ENCODE data around the gene VKORC1.

The VKORC1 gene

DNA sequence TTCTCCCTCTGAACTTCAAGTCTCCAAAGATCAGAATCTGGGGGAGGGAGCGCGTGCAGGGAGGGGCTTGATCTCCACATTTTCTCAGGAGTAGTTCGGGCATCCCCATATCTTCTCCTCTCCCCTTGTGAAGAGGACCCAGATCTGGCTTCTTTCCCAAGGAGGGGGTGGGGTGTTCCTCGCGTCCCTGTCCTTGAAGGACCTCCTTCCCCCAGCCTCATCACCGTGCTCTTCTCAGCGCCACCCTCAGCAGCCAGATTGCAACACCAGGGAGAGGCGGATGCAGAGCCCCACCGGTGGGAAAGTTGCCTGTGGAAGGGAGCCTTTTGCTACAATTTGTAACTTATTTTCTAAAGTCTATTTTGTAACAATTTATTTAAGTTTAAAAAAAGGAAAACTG is 11.5 kb downstream of the VKORC1 start:
- H3K27ac ChIP-seq: no peak overlapping the region
- H3K4me3 ChIP-seq (ENCODE audit: low read depth, low read length): no peak overlapping the region
- TF ChIP-seq, protein P1, sequence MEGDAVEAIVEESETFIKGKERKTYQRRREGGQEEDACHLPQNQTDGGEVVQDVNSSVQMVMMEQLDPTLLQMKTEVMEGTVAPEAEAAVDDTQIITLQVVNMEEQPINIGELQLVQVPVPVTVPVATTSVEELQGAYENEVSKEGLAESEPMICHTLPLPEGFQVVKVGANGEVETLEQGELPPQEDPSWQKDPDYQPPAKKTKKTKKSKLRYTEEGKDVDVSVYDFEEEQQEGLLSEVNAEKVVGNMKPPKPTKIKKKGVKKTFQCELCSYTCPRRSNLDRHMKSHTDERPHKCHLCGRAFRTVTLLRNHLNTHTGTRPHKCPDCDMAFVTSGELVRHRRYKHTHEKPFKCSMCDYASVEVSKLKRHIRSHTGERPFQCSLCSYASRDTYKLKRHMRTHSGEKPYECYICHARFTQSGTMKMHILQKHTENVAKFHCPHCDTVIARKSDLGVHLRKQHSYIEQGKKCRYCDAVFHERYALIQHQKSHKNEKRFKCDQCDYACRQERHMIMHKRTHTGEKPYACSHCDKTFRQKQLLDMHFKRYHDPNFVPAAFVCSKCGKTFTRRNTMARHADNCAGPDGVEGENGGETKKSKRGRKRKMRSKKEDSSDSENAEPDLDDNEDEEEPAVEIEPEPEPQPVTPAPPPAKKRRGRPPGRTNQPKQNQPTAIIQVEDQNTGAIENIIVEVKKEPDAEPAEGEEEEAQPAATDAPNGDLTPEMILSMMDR (IDR thresholded peaks at IDR 0.05; ENCODE audit: low read depth, low read length, missing control alignments): no peak
- peaks cover 21% of the 10 kb centered on the region for H3K36me3 ChIP-seq (replicated peaks)
- no peak for DNase-seq
- in situ Hi-C loops (cut with HindIII; ENCODE audit: low pct_ligation_motif_present, low sequenced_read_pairs): no loop called here
- H3K27me3 ChIP-seq (replicated peaks): no peaks in the 10 kb centered on the region

DNA sequence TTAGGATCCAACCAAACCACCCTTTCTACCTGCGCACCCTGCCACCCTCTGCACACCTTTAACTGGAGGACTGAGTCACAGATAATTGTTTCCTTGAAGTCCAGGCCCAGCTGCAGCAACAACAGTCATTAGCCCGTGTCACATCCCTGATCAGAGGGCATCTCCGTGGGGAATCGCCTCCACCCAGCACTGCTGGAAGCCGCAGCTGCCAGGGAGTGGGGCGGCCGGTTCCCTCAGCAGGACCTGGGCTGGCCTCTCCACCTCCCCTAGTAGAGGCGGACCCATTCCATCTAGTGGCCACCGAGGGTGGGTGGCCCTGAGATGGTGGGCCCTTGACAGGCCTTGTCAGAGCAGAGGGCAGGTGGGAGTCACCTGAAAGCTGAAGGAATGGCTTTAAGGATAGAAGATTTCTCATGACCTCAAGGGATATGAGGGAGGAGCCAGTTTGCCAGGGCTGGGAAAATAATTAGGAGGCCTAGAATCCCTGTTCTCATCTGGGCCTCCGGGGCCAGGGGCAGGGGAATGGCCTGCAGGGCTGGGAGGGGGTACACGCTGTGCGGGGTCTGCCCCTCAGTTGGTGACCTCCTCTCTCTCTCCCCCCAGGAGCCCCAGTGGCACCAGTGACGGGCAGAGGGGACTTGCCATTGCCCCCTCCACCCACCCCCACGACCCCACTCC is 12.1 kb downstream of the VKORC1 start:
- Histone ChIP-seq H3K4me3 (ENCODE audit: low read depth, low read length) (no peak overlapping the region), H3K27ac (no peak overlapping the region), H3K27me3 (replicated peaks) (no peaks in the 10 kb centered on the region), H3K36me3 (replicated peaks) (peaks cover 26% of the 10 kb centered on the region)
- in situ Hi-C loops (cut with HindIII; ENCODE audit: low pct_ligation_motif_present, low sequenced_read_pairs): no loop called here
- TF ChIP-seq, protein P1 (IDR thresholded peaks at IDR 0.05; ENCODE audit: low read depth, low read length, missing control alignments): no peak
- no peak for DNase-seq

DNA sequence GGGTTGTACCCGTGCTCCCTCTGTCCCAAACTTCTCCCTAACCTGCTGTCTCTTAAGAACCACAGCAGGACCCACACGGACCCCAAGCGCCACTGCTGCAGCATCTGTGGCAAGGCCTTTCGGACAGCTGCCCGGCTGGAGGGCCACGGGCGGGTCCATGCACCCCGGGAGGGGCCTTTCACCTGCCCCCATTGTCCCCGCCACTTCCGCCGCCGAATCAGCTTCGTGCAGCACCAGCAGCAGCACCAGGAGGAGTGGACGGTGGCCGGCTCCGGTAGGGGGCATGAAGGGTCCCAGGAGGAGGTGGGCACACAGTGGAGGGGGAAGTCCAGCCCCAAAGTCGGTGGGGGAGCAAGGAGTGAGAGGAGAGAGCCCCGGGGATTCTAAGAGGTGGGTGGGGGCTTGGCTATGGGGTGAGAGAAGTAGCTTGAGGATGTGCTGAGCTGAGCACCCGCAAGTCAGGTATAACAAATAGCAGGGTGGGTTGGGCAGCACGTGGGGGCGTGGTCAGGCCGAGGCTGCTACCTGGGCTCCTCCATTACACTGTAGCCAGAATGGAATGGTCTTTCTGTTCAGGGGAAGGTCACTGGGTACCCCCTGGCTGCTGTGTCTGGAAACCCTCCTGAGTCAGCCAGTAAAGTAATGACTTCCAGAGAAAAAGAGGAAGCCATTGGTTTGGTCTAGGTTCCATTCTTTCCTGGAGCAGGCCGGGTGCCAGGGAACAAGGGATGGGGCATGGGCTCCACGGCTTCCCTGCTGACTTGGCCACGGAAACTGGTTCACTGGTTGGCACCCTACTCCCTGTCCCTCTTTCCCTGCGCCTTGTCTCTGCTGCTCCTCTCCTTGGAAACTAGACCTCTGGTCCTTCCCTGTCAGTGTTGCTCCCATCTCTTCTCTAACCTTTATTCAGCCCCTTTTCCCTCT is 12.9 kb downstream of the VKORC1 start:
- Histone ChIP-seq H3K36me3 (replicated peaks) (peaks cover 28% of the 10 kb centered on the region), H3K27ac (no peak overlapping the region)

DNA sequence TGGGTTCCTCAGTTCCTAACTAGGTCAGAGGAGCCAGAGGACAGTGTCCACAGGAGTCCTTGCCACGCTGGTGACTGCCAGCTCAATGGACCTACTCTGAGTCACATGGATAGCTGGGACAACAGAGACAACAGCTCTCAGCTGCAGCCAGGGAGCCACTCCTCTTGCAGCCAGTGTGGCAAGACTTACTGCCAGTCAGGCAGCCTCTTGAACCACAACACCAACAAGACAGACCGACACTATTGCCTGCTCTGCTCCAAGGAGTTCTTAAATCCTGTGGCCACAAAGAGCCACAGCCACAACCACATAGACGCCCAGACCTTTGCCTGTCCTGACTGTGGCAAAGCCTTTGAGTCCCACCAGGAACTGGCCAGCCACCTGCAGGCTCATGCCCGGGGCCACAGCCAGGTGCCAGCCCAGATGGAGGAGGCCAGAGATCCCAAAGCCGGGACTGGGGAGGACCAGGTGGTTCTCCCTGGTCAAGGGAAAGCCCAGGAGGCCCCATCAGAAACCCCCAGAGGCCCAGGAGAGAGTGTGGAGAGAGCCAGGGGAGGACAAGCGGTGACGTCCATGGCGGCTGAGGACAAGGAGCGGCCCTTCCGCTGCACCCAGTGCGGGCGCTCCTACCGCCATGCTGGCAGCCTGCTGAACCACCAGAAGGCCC is 13.7 kb downstream of the VKORC1 start:
- H3K36me3 ChIP-seq (replicated peaks): peaks cover 28% of the 10 kb centered on the region
- no peak overlapping the region for H3K27ac ChIP-seq
- DNase-seq: no peak
- in situ Hi-C loops (cut with HindIII; ENCODE audit: low pct_ligation_motif_present, low sequenced_read_pairs): no loop called here
- H3K27me3 ChIP-seq (replicated peaks): no peaks in the 10 kb centered on the region
- TF ChIP-seq, protein P1 (IDR thresholded peaks at IDR 0.05; ENCODE audit: low read depth, low read length, missing control alignments): no peak
- no peak overlapping the region for H3K4me3 ChIP-seq (ENCODE audit: low read depth, low read length)

More for the DNA sequence above, 12.9 kb downstream of the VKORC1 start:
- TF ChIP-seq, protein P1 (IDR thresholded peaks at IDR 0.05; ENCODE audit: low read depth, low read length, missing control alignments): no peak
- DNase-seq: no peak
- Histone ChIP-seq H3K27me3 (replicated peaks) (no peaks in the 10 kb centered on the region), H3K4me3 (ENCODE audit: low read depth, low read length) (no peak overlapping the region)
- in situ Hi-C loops (cut with HindIII; ENCODE audit: low pct_ligation_motif_present, low sequenced_read_pairs): no loop called here

DNA sequence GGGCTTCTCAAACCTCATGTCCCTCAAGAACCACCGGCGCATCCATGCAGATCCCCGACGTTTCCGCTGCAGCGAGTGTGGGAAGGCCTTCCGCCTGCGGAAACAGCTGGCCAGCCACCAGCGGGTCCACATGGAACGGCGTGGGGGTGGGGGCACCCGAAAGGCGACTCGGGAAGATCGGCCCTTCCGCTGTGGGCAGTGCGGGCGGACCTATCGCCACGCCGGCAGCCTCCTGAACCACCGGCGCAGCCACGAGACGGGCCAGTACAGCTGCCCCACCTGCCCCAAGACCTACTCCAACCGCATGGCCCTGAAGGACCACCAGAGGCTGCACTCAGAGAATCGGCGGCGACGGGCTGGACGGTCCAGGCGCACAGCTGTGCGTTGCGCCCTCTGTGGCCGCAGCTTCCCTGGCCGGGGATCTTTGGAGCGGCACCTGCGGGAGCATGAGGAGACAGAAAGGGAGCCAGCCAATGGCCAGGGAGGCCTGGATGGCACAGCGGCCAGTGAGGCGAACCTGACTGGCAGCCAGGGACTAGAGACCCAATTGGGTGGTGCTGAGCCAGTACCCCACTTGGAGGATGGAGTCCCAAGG is 14.5 kb downstream of the VKORC1 start:
- no peaks in the 10 kb centered on the region for H3K27me3 ChIP-seq (replicated peaks)
- no peak for DNase-seq
- H3K27ac ChIP-seq: no peak overlapping the region
- TF ChIP-seq, protein P1 (IDR thresholded peaks at IDR 0.05; ENCODE audit: low read depth, low read length, missing control alignments): no peak
- in situ Hi-C loops (cut with HindIII; ENCODE audit: low pct_ligation_motif_present, low sequenced_read_pairs): no loop called here
- H3K36me3 ChIP-seq (replicated peaks): peaks cover 28% of the 10 kb centered on the region
- no peak overlapping the region for H3K4me3 ChIP-seq (ENCODE audit: low read depth, low read length)
